ENCODE measurements around the gene FASTK.

GRCh38 chr7:151128144-151128543, 47.5 kb upstream of the FASTK start:
- TF ChIP-seq POLR2A (IDR thresholded peaks at IDR 0.05), result no peak
- no peak for TF ChIP-seq CTCF (IDR thresholded peaks at IDR 0.05)

Data from testis (tissue), 2 donors.